Fibroblast of the aortic adventitia (primary cell): ENCODE data around the gene NCKAP5. TPM values are rescaled to one million over a fixed set of nuclear protein-coding genes. Genes with fewer than 3 reads are reported as not detected.

Experiments
- DNase-seq: peaks from one replicate; pipeline ENCODE4 v3.0.0-alpha.2; 2010; ENCODE audit warnings: low read depth
- H3K4me3 ChIP-seq: 2 replicates; pipeline ENCODE4 v1.5.1; 2011; ENCODE audit warnings: low read depth, mild to moderate bottlenecking, control low read depth, low read length, moderate library complexity
- CTCF ChIP-seq: IDR thresholded peaks from 2 replicates; pipeline ENCODE4 v1.5.1; 2011; ENCODE audit warnings: mild to moderate bottlenecking, low read length, control low read depth, inconsistent platforms; ENCODE audit not compliant: insufficient read depth
- total RNA-seq: library from RNA; depleted of rRNA; stranded (reverse); fragments of >200 nt; gene quantifications from 2 replicates; pipeline ENCODE4 v1.2.3, GENCODE V29; 2012; ENCODE audit warnings: low replicate concordance

Gene NCKAP5
- total RNA-seq, 1 donor, result 4.4 TPM

GRCh38 chr2:133452583-133452982 is 115.7 kb downstream of the NCKAP5 start:
- no peak for DNase-seq
- H3K4me3 ChIP-seq, result no peak overlapping the region
- TF ChIP-seq CTCF, result no peak

DNA sequence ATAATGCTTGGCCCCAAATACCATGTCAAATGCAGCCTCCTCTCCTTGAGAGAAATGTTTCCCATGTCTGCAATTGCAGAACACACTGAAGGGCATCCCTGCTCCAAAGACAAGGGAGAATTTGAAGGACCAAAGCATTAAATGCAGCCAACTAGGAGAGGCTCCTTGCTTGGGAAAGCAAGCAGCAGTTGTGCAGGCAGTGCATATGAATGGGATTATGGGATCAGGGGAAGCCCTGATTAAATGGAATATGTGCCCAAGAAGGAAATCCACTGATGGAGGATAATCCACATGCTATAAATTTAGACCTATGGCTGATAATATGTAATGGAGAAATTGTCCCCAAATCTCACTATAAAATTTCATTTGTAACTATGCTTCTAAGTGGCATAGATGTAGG is 116.1 kb downstream of the NCKAP5 start:
- no peak for DNase-seq
- TF ChIP-seq CTCF, result no peak
- H3K4me3 ChIP-seq, result no peak overlapping the region

DNA sequence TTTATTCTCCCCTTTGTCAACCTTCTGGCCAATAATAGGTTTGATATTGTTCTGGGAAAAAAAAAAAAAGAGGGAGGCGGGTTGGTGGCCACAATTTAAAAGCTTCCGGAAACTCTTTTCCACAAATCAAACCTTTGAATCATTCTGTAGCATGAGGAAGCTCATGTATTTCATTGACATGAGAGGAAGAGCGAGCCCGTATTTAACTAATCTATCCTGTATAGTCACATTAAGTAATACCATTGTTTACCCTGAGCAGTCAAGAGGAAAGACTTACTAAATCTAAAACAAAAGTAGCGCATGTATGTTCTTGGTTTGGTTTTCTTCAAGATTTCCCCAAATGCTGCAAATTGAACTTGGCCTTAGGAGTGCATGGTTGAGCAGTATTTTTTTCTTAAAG is 120.1 kb downstream of the NCKAP5 start:
- TF ChIP-seq CTCF, result no peak
- no peak overlapping the region for H3K4me3 ChIP-seq
- DNase-seq, result no peak

- DNase-seq, result no peak
- no peak for TF ChIP-seq CTCF
- H3K4me3 ChIP-seq, result no peak overlapping the region
These were observed 121.0 kb downstream of the NCKAP5 start for GRCh38 chr2:133447303-133447702.

- no peak for DNase-seq
- H3K4me3 ChIP-seq, result no peak overlapping the region
- no peak for TF ChIP-seq CTCF
These were observed 123.8 kb downstream of the NCKAP5 start for GRCh38 chr2:133444465-133444864.

DNA sequence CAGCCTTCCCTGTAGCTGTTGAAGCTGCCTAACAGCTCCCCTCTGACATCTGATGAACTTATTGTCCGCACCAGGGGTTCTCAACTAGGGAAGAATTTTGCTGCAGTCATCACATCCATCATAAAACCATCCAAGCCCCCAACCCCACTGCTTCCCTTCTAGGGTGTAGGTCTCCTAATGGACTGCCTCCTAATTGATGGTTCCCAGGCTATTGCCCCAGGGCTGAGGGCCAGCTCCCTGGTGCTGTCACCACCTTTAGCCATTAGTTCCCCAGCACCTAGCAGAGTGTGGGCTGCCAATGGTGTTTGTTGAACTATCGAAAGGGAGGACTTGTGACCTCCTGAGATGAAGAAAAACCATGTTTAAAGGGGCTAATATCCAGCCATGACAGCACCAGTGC is 125.9 kb downstream of the NCKAP5 start:
- DNase-seq, result no peak
- no peak overlapping the region for H3K4me3 ChIP-seq
- no peak for TF ChIP-seq CTCF

DNA sequence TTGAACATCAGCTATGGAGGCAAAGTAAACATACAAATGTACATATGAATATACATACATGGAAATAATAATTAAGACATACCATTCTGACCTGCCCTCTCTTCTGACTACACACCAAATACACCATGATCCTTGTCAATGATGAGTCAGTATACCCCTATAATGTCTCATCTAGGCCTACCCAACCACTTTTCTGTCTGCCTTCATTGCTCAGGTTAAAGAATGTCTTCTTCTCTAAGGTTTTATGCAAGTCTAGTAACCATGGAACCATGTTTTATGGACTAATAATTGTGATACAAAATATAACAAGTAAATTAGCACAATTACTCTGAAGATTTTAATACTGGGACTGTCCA is 128.7 kb downstream of the NCKAP5 start:
- DNase-seq, result no peak
- no peak for TF ChIP-seq CTCF
- no peak overlapping the region for H3K4me3 ChIP-seq
